ENCODE results near the gene TCEANC2.

DNA sequence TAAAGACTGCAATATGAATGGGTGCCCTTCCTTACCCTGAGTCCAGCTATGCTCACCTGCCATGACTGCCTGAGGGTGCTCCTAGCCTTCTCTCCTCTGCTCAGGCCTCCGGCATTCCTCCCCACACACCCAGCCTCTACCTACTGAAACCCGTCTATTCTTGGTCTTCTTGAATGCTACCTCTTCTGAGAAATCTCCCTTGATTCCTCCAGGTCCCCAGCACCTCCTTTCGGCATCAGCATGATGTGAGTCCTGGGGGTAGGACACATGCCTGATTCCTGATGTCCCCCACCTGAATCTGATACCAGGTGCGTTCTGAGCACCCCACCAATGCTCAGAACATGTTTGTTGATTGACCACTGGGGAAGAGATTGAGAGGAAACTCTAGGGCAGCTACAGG, 44.0 kb upstream of the TCEANC2 start:
- TF ChIP-seq CTCF (IDR thresholded peaks at IDR 0.05; ENCODE audit: low read depth, low read length) (no peak), MYC (IDR thresholded peaks at IDR 0.05; ENCODE audit: low read depth, low read length) (no peak)
